DND-41 (cell line): Measurements from ENCODE around the gene PRPS1L1.

Experiments
- EZH2 ChIP-seq: IDR thresholded peaks from 3 replicates; pipeline ENCODE4 v1.6.1; 2012; ENCODE audit warnings: borderline replicate concordance, low read depth, mild to moderate bottlenecking, moderate library complexity, low read length, inconsistent platforms; ENCODE audit not compliant: severe bottlenecking
- TF ChIP-seq, protein P1 (sequence below): IDR thresholded peaks from 2 replicates; pipeline ENCODE4 v1.5.1; 2012; ENCODE audit warnings: borderline replicate concordance, low read length, moderate library complexity, mild to moderate bottlenecking; ENCODE audit not compliant: poor library complexity, severe bottlenecking; ENCODE audit errors: extremely low read depth

DNA sequence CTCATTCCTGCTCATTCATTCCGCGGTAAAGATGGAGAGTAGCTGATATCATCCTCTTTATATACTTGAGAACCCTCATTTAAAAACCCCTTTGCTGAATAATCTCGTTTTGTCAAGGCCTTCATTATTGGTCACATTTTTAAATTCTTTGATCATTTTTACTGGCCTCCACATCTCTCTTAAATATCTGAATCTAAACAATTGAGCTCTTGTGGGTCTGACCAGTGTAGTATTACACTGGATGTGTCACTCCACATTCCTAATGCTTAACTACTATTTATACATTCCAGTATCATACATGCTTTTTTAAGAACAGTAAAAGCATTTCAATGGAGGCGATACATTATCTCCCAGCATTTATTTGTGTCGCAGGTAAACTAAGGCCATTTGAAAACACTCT, 12.6 kb upstream of the PRPS1L1 start:
- TF ChIP-seq, protein P1, sequence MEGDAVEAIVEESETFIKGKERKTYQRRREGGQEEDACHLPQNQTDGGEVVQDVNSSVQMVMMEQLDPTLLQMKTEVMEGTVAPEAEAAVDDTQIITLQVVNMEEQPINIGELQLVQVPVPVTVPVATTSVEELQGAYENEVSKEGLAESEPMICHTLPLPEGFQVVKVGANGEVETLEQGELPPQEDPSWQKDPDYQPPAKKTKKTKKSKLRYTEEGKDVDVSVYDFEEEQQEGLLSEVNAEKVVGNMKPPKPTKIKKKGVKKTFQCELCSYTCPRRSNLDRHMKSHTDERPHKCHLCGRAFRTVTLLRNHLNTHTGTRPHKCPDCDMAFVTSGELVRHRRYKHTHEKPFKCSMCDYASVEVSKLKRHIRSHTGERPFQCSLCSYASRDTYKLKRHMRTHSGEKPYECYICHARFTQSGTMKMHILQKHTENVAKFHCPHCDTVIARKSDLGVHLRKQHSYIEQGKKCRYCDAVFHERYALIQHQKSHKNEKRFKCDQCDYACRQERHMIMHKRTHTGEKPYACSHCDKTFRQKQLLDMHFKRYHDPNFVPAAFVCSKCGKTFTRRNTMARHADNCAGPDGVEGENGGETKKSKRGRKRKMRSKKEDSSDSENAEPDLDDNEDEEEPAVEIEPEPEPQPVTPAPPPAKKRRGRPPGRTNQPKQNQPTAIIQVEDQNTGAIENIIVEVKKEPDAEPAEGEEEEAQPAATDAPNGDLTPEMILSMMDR: no peak
- TF ChIP-seq EZH2: no peak
